Measurements from ENCODE around the gene DECR2. TPM values are rescaled to one million over a fixed set of nuclear protein-coding genes. Genes with fewer than 3 reads are reported as not detected.

The DECR2 gene
- total and polyA plus RNA-seq, 2 of the 13 experiments (the other 11 are each of a cell fraction or from before 2014, with no cell fraction given), result 36.3 to 44.6 TPM

DNA sequence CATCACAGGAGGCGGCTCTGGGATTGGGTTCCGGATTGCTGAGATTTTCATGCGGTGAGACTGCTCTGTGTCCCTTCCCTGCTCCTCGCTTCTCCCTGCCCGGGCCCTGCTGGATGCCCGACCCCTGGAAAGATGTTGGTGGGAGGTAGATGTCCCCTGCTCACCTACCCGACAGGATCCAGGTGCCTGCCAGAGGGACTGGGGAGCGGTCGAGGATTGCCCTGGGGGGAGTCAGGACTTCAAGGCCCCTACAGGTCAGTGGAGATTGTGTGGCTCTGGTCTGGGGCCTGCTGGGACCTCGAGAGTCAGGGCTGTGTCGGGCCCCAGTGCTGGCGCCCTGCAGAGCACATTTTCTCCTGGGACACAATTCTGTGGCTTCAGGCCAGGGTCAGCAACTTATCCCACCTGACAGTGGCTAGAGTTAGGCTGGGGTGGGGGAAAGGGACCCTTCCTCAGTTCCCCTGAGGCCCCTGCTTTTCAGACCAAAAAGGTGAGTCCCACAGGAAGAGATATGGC is 3.3 kb downstream of the DECR2 start (continued):
- TF ChIP-seq, protein P1, sequence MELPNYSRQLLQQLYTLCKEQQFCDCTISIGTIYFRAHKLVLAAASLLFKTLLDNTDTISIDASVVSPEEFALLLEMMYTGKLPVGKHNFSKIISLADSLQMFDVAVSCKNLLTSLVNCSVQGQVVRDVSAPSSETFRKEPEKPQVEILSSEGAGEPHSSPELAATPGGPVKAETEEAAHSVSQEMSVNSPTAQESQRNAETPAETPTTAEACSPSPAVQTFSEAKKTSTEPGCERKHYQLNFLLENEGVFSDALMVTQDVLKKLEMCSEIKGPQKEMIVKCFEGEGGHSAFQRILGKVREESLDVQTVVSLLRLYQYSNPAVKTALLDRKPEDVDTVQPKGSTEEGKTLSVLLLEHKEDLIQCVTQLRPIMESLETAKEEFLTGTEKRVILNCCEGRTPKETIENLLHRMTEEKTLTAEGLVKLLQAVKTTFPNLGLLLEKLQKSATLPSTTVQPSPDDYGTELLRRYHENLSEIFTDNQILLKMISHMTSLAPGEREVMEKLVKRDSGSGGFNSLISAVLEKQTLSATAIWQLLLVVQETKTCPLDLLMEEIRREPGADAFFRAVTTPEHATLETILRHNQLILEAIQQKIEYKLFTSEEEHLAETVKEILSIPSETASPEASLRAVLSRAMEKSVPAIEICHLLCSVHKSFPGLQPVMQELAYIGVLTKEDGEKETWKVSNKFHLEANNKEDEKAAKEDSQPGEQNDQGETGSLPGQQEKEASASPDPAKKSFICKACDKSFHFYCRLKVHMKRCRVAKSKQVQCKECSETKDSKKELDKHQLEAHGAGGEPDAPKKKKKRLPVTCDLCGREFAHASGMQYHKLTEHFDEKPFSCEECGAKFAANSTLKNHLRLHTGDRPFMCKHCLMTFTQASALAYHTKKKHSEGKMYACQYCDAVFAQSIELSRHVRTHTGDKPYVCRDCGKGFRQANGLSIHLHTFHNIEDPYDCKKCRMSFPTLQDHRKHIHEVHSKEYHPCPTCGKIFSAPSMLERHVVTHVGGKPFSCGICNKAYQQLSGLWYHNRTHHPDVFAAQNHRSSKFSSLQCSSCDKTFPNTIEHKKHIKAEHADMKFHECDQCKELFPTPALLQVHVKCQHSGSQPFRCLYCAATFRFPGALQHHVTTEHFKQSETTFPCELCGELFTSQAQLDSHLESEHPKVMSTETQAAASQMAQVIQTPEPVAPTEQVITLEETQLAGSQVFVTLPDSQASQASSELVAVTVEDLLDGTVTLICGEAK (IDR thresholded peaks at IDR 0.05), result no peak
- TF ChIP-seq, protein P1 (CRISPR knock-in tag; IDR thresholded peaks at IDR 0.05), result no peak
- TF ChIP-seq GATA4 (IDR thresholded peaks at IDR 0.05; ENCODE audit: borderline replicate concordance, low read depth), result no peak
- no peak for TF ChIP-seq SMARCC2 (IDR thresholded peaks at IDR 0.05)
- TF ChIP-seq ZBTB34 (CRISPR knock-in tag; IDR thresholded peaks at IDR 0.05), result 0 out of 2 replicates have a peak, but pooled peaks have one; percentile 9
- TF ChIP-seq NFATC3 (CRISPR knock-in tag; IDR thresholded peaks at IDR 0.05), result no peak
- TF ChIP-seq HDAC1 (CRISPR knock-in tag; IDR thresholded peaks at IDR 0.05), result no peak
- no peak for TF ChIP-seq ZNF33A (CRISPR knock-in tag; IDR thresholded peaks at IDR 0.05; ENCODE audit: borderline replicate concordance)
- peak; percentile 41; the same call in 1 of the 2 replicates for TF ChIP-seq ZNF598 (CRISPR knock-in tag; IDR thresholded peaks at IDR 0.05; ENCODE audit: borderline replicate concordance)
- 0 out of 2 replicates have a peak, but pooled peaks have one; percentile 43 for TF ChIP-seq DNMT3B (CRISPR knock-in tag; conservative IDR thresholded peaks at IDR 0.05)
- no peak for TF ChIP-seq HIVEP1 (CRISPR knock-in tag; IDR thresholded peaks at IDR 0.05)
- TF ChIP-seq ZNF280B (CRISPR knock-in tag; IDR thresholded peaks at IDR 0.05; ENCODE audit: borderline replicate concordance), result 0 out of 2 replicates have a peak, but pooled peaks have one; percentile 17
- TF ChIP-seq ZFP1 (CRISPR knock-in tag; IDR thresholded peaks at IDR 0.05), result no peak
- no peak for TF ChIP-seq ZNF235 (CRISPR knock-in tag; IDR thresholded peaks at IDR 0.05; ENCODE audit: borderline replicate concordance)
- TF ChIP-seq KLF15 (CRISPR knock-in tag; IDR thresholded peaks at IDR 0.05; ENCODE audit: borderline replicate concordance), result no peak
- no peak for TF ChIP-seq ZNF784 (CRISPR knock-in tag; IDR thresholded peaks at IDR 0.05; ENCODE audit: borderline replicate concordance)
- TF ChIP-seq ZNF207 (IDR thresholded peaks at IDR 0.05; ENCODE audit: borderline replicate concordance), result no peak
- TF ChIP-seq ZNF776 (CRISPR knock-in tag; IDR thresholded peaks at IDR 0.05), result no peak

All from HepG2 (cell line).